ENCODE results near the gene OTOGL. TPM values are rescaled to one million over a fixed set of nuclear protein-coding genes. Genes with fewer than 3 reads are reported as not detected.
A peak's percentile ranks its signal among the peaks of the same experiment; 100 is the strongest.

The OTOGL gene
- total and polyA plus RNA-seq, 4 donors: 0.54 to 0.99 (median 0.57) TPM

DNA sequence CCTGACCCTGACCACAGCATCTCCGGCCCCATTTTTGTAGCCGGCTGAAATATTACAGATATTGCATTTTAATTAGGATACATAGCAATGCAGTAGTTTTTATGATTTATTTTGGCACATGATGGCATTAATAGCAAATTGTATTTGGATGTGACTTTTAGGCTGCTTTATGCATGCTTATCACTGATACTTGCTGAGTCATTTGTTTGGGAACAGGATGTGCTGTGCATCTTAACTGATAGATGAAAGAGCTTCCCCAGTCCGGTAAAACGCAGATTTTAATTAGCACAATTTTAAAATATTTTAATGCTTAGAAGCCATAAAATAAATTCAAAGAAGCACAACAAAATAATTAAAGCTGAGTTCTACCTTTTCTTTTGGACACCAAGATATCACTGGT lies 90.7 kb downstream of the OTOGL start:
- no peaks in the 10 kb centered on the region for H3K27me3 ChIP-seq (ENCODE audit: control insufficient read depth, insufficient read depth, low read length)
- WGBS (ENCODE audit: insufficient coverage): no CpG with 5 or more reads among the region's 4 CpGs
- DNase-seq (ENCODE audit: low read depth in 4 of 6, low spot score in 6 of 6): no peak
- H3K4me3 ChIP-seq (ENCODE audit: low read depth, low read length): no peak overlapping the region
- H3K4me1 ChIP-seq (ENCODE audit: control insufficient read depth, insufficient read depth, low read length): no peaks in the 10 kb centered on the region
- no peaks in the 10 kb centered on the region for H3K9me3 ChIP-seq (ENCODE audit: control insufficient read depth, insufficient read depth, low read length)
- H3K27ac ChIP-seq (ENCODE audit: low read depth, low read length): no peak overlapping the region
- no peaks in the 10 kb centered on the region for H3K36me3 ChIP-seq (ENCODE audit: control insufficient read depth, insufficient read depth, low read length)

DNA sequence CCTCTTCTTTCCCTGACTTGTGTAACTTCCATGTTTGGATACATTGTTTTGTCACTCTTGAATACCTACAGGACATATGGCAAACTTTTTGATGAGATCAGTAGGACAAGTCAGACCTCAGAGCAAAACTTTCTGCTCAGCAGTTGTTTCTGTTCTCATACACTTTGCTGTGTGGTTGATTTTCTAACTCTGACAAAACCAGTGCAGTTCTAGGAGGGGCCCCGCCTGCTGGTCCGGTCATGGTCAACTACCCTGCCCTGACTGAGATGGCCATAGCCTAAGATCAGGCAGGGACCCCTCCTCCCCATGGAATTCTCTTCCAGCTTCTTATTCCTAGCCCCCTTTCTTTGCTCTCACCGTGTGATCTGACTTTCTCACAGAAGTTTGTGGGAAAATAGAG lies 92.8 kb downstream of the OTOGL start:
- no CpG with 5 or more reads among the region's 3 CpGs for WGBS (ENCODE audit: insufficient coverage)
- Histone ChIP-seq H3K4me1 (ENCODE audit: control insufficient read depth, insufficient read depth, low read length) (no peaks in the 10 kb centered on the region), H3K9me3 (ENCODE audit: control insufficient read depth, insufficient read depth, low read length) (no peaks in the 10 kb centered on the region), H3K4me3 (ENCODE audit: low read depth, low read length) (no peak overlapping the region), H3K36me3 (ENCODE audit: control insufficient read depth, insufficient read depth, low read length) (no peaks in the 10 kb centered on the region), H3K27me3 (ENCODE audit: control insufficient read depth, insufficient read depth, low read length) (no peaks in the 10 kb centered on the region), H3K27ac (ENCODE audit: low read depth, low read length) (no peak overlapping the region)
- DNase-seq (ENCODE audit: low read depth in 4 of 6, low spot score in 6 of 6): no peak

DNA sequence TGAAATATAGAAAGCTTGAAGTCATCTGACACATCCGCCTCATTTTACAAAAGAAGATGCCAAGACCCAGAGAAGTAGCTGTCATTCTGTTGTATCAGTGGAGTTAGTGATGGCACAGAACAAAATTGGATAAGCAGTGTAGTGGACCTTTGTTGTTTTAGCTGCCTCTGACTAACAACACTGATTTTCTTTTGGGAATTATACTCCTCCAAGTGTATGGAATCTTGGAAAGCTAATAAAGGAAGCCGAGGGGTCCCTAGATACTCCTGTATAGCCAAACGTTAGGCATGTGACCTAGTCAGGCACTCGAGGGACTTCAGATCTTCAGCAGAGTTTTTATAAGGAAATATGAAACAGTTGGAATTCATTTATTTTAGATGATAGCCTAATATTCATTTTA lies 94.5 kb downstream of the OTOGL start:
- H3K27ac ChIP-seq (ENCODE audit: low read depth, low read length): no peak overlapping the region
- no peaks in the 10 kb centered on the region for H3K9me3 ChIP-seq (ENCODE audit: control insufficient read depth, insufficient read depth, low read length)
- WGBS (ENCODE audit: insufficient coverage): 55% methylated on average over 2 of the region's 4 CpGs
- no peaks in the 10 kb centered on the region for H3K36me3 ChIP-seq (ENCODE audit: control insufficient read depth, insufficient read depth, low read length)
- H3K4me1 ChIP-seq (ENCODE audit: control insufficient read depth, insufficient read depth, low read length): no peaks in the 10 kb centered on the region
- no peak overlapping the region for H3K4me3 ChIP-seq (ENCODE audit: low read depth, low read length)
- no peak for DNase-seq (ENCODE audit: low read depth in 4 of 6, low spot score in 6 of 6)
- no peaks in the 10 kb centered on the region for H3K27me3 ChIP-seq (ENCODE audit: control insufficient read depth, insufficient read depth, low read length)

DNA sequence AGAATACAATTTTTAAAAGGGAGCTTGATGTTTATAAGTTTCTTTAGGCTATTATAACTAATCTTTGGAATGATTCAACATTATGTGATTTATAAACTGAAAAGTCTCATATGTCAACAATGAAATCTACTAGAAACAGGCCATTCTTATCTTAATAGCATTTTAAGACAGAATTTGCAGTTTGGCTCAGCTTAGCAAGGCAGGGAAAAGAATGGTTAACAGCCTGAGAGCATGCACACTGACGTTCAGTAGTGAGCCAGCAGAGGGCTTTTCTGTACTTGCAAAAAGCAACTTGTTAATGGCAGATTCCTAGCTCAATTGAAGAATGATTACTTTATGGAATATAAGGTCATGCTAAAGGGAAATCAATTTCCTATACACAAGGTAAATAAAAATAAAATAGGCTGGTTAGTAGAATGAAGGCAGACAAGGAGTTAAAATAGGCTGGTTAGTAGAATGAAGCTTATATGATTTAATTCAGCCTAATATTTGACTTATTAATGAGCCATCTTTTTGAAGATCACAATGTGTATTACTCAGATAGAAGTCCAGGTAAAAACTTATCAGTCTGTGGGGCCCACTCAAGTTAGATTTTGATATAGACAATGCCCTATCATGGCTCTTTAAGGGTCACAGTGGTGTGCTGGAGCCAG lies 95.9 kb downstream of the OTOGL start:
- DNase-seq (ENCODE audit: low read depth in 4 of 6, low spot score in 6 of 6): peak in 5 of 6 donors; percentile 31 to 85 (median 33)
- no peaks in the 10 kb centered on the region for H3K36me3 ChIP-seq (ENCODE audit: control insufficient read depth, insufficient read depth, low read length)
- H3K9me3 ChIP-seq (ENCODE audit: control insufficient read depth, insufficient read depth, low read length): no peaks in the 10 kb centered on the region
- no peaks in the 10 kb centered on the region for H3K4me1 ChIP-seq (ENCODE audit: control insufficient read depth, insufficient read depth, low read length)
- no CpG with 5 or more reads among the region's 1 CpG for WGBS (ENCODE audit: insufficient coverage)
- no peak overlapping the region for H3K4me3 ChIP-seq (ENCODE audit: low read depth, low read length)
- H3K27me3 ChIP-seq (ENCODE audit: control insufficient read depth, insufficient read depth, low read length): no peaks in the 10 kb centered on the region
- H3K27ac ChIP-seq (ENCODE audit: low read depth, low read length): no peak overlapping the region

DNA sequence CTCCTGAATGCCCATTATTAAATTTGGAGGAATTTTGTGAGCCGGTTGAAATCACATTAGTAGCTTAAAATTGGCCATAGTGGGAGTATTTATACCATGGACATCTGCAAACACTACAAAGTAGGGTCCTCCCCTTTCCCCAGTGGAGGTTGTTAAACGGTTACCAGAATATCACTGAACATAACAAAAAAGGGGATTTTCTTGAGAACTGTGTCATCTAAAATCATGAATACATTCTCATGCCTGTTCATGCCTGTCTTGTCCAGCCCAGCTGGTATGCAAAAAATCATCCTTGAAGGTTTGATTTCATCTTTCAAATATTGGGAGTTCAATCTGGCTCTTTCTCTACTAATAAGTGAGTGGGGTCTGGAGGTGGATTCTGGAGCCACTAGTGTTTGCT lies 96.4 kb downstream of the OTOGL start:
- H3K27me3 ChIP-seq (ENCODE audit: control insufficient read depth, insufficient read depth, low read length): no peaks in the 10 kb centered on the region
- H3K4me1 ChIP-seq (ENCODE audit: control insufficient read depth, insufficient read depth, low read length): no peaks in the 10 kb centered on the region
- no peaks in the 10 kb centered on the region for H3K9me3 ChIP-seq (ENCODE audit: control insufficient read depth, insufficient read depth, low read length)
- DNase-seq (ENCODE audit: low read depth in 4 of 6, low spot score in 6 of 6): no peak
- H3K36me3 ChIP-seq (ENCODE audit: control insufficient read depth, insufficient read depth, low read length): no peaks in the 10 kb centered on the region
- WGBS (ENCODE audit: insufficient coverage): no CpG with 5 or more reads among the region's 2 CpGs
- H3K27ac ChIP-seq (ENCODE audit: low read depth, low read length): no peak overlapping the region
- H3K4me3 ChIP-seq (ENCODE audit: low read depth, low read length): no peak overlapping the region

DNA sequence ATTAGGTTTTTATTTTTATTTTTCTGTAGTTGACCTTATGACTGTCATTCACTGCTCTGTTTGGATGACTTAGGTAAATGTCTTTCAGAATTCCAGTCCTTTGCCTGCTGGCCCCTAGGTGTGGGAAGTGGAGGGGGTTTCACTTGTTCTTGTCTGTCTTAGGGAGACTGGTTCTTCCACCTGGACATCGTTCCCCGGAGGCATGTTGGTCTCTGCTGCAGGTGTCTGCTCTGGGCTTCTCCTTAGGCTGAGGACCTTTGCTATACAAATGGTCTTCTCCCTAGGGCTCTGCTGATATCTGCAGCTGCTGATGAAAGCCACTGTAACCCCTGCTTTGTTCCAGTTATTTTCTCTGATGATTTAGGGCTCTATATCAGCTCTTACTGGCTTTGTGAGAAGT lies 97.1 kb downstream of the OTOGL start:
- Histone ChIP-seq H3K27me3 (ENCODE audit: control insufficient read depth, insufficient read depth, low read length) (no peaks in the 10 kb centered on the region), H3K27ac (ENCODE audit: low read depth, low read length) (no peak overlapping the region), H3K4me3 (ENCODE audit: low read depth, low read length) (no peak overlapping the region), H3K9me3 (ENCODE audit: control insufficient read depth, insufficient read depth, low read length) (no peaks in the 10 kb centered on the region), H3K36me3 (ENCODE audit: control insufficient read depth, insufficient read depth, low read length) (no peaks in the 10 kb centered on the region), H3K4me1 (ENCODE audit: control insufficient read depth, insufficient read depth, low read length) (no peaks in the 10 kb centered on the region)
- 100% methylated on average over 2 of the region's 2 CpGs for WGBS (ENCODE audit: insufficient coverage)
- no peak for DNase-seq (ENCODE audit: low read depth in 4 of 6, low spot score in 6 of 6)

DNA sequence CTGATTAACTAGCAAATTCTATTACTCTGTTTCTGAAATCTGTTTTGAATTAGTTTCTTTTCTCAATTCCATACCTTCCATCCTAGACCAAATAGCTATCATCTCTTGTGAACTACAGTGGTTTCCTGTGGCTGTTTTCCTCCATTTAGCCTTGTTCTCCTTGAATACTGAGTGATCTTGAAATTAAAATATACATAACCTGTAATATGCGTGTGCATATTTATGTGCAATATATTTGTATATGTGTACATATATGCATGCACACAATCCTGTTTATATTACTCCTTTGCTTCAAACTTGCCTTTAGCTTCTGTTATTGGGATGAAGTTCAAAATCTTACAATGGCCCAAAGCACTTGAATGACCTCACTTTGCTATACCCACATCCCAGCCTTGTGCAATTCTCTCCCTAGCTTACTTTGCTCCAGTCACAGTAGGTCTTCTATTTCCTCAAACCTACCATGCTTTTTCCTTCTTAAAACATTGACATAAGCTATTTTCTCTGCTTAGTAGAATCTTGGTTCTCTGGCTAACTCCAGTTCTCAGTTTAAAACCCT lies 99.5 kb downstream of the OTOGL start:
- H3K27me3 ChIP-seq (ENCODE audit: control insufficient read depth, insufficient read depth, low read length): no peaks in the 10 kb centered on the region
- H3K27ac ChIP-seq (ENCODE audit: low read depth, low read length): no peak overlapping the region
- no peak overlapping the region for H3K4me3 ChIP-seq (ENCODE audit: low read depth, low read length)
- DNase-seq (ENCODE audit: low read depth in 4 of 6, low spot score in 6 of 6): no peak
- H3K4me1 ChIP-seq (ENCODE audit: control insufficient read depth, insufficient read depth, low read length): no peaks in the 10 kb centered on the region
- no peaks in the 10 kb centered on the region for H3K36me3 ChIP-seq (ENCODE audit: control insufficient read depth, insufficient read depth, low read length)
- WGBS (ENCODE audit: insufficient coverage): no CpG with 5 or more reads among the region's 1 CpG
- H3K9me3 ChIP-seq (ENCODE audit: control insufficient read depth, insufficient read depth, low read length): no peaks in the 10 kb centered on the region

DNA sequence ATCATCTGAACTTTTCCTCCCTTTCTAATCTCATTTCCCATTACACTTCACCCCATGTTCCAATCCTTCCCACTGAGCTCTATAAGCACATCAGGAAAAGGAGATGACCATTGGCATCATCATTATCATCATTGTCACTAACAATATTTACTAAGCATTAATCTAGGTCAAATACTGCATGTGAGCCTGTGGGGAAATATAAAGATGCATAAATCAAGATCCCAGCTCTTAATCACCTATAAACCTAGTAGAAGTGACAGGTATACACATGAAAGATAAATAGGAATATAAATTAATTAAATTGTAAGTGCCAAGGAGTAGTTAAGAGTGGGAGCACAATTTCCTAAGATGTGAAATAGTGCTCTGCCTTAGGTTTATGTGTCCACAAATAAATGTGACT lies 100.6 kb downstream of the OTOGL start:
- Histone ChIP-seq H3K27me3 (ENCODE audit: control insufficient read depth, insufficient read depth, low read length) (no peaks in the 10 kb centered on the region), H3K4me3 (ENCODE audit: low read depth, low read length) (no peak overlapping the region), H3K27ac (ENCODE audit: low read depth, low read length) (no peak overlapping the region), H3K4me1 (ENCODE audit: control insufficient read depth, insufficient read depth, low read length) (no peaks in the 10 kb centered on the region), H3K9me3 (ENCODE audit: control insufficient read depth, insufficient read depth, low read length) (no peaks in the 10 kb centered on the region), H3K36me3 (ENCODE audit: control insufficient read depth, insufficient read depth, low read length) (no peaks in the 10 kb centered on the region)
- peak in 1 of 6 donors; percentile 20 for DNase-seq (ENCODE audit: low read depth in 4 of 6, low spot score in 6 of 6)

DNA sequence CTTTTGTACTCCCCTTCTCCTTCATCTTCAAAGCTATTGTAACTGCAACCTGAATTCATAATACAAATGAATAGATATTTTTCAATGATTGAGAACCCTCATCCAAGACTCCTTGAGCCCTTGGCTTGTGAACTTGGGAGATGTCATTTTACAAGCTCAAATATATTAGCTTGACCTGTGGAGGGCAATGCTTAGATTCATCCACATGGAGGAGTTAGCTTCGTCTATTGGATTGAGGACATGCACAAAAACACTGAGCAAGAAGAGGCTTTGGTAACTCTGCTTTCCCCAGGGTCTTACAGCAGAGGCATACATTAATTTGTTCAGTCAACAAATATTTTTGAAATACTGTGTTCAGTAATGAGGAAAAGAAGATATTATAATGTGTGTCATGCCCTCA lies 101.1 kb downstream of the OTOGL start:
- no peak overlapping the region for H3K27ac ChIP-seq (ENCODE audit: low read depth, low read length)
- H3K9me3 ChIP-seq (ENCODE audit: control insufficient read depth, insufficient read depth, low read length): no peaks in the 10 kb centered on the region
- WGBS (ENCODE audit: insufficient coverage): no CpG with 5 or more reads among the region's 1 CpG
- H3K4me3 ChIP-seq (ENCODE audit: low read depth, low read length): no peak overlapping the region
- H3K4me1 ChIP-seq (ENCODE audit: control insufficient read depth, insufficient read depth, low read length): no peaks in the 10 kb centered on the region
- no peaks in the 10 kb centered on the region for H3K36me3 ChIP-seq (ENCODE audit: control insufficient read depth, insufficient read depth, low read length)
- no peak for DNase-seq (ENCODE audit: low read depth in 4 of 6, low spot score in 6 of 6)
- no peaks in the 10 kb centered on the region for H3K27me3 ChIP-seq (ENCODE audit: control insufficient read depth, insufficient read depth, low read length)

DNA sequence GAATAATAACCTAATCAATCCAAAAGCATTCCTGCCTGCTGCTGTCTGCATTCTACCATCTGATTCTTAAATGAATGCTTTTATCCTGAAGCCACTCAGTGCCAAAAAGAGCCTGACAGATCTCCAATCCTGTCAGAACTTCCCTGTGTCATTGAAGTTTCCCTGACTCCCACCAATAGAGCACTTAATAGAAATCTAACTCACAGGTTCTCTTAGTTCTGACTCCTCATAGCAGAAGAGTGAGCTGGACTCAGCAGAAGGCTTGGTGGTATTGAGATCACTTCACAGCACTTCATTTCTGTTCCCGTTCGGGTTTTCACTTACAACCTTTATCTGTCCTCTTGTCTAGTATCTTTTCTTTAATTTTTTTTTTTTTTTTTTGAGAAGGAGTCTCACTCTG lies 102.6 kb downstream of the OTOGL start:
- WGBS (ENCODE audit: insufficient coverage): no CpG with 5 or more reads among the region's 2 CpGs

More for the DNA sequence above, 102.6 kb downstream of the OTOGL start:
- Histone ChIP-seq H3K36me3 (ENCODE audit: control insufficient read depth, insufficient read depth, low read length) (no peaks in the 10 kb centered on the region), H3K27ac (ENCODE audit: low read depth, low read length) (no peak overlapping the region), H3K4me3 (ENCODE audit: low read depth, low read length) (no peak overlapping the region), H3K9me3 (ENCODE audit: control insufficient read depth, insufficient read depth, low read length) (no peaks in the 10 kb centered on the region), H3K4me1 (ENCODE audit: control insufficient read depth, insufficient read depth, low read length) (no peaks in the 10 kb centered on the region), H3K27me3 (ENCODE audit: control insufficient read depth, insufficient read depth, low read length) (no peaks in the 10 kb centered on the region)
- no peak for DNase-seq (ENCODE audit: low read depth in 4 of 6, low spot score in 6 of 6)
